Umbilical cord (tissue), 1 donor: ENCODE measurements around the gene FASTKD3. TPM values are rescaled to one million over a fixed set of nuclear protein-coding genes. Genes with fewer than 3 reads are reported as not detected.

Experiments
- total RNA-seq: library from RNA; depleted of rRNA; stranded (reverse); fragments of >200 nt; gene quantifications from one replicate; pipeline ENCODE4 v1.2.3, GENCODE V29; 2014; ENCODE audit warnings: low replicate concordance; ENCODE audit not compliant: insufficient read depth

Gene FASTKD3
- total RNA-seq, 1 donor from 2014 or later: 26.5 TPM

Other genes starting within 250 kb of the FASTKD3 start
- gene CFAP90, start 17.9 kb downstream of the FASTKD3 start, total RNA-seq: 0.24 TPM
- gene MTRR, start 117 bp upstream of the FASTKD3 start, total RNA-seq: 43.1 TPM